IgD-negative memory B cell (primary cell): ENCODE data around the gene KCNMA1. TPM values are rescaled to one million over a fixed set of nuclear protein-coding genes. Genes with fewer than 3 reads are reported as not detected.

Source experiments
- H3K27ac Mint-ChIP-seq, 3 donors: one replicate each; pipeline ENCODE4 v1.8.0; 2020 to 2022; ENCODE audit warnings: mild to moderate bottlenecking in 3 of 3, mixed read lengths in 3 of 3, moderate library complexity in 1 of 3
- H3K27me3 Mint-ChIP-seq: one replicate; pipeline ENCODE4 v1.8.0; 2021; ENCODE audit warnings: mixed read lengths
- H3K36me3 Mint-ChIP-seq: one replicate; pipeline ENCODE4 v1.8.0; 2020; ENCODE audit warnings: mild to moderate bottlenecking, mixed read lengths
- H3K4me1 Mint-ChIP-seq, 3 donors: one replicate each; pipeline ENCODE4 v1.8.0; 2020 to 2022; ENCODE audit warnings: mixed read lengths in 3 of 3, mild to moderate bottlenecking in 1 of 3
- H3K4me3 Mint-ChIP-seq, 4 donors: one replicate each; pipeline ENCODE4 v1.8.0; 2020 to 2022; ENCODE audit warnings: mild to moderate bottlenecking in 4 of 4, mixed read lengths in 4 of 4, moderate library complexity in 3 of 4
- H3K9me3 Mint-ChIP-seq, 3 donors: one replicate each; pipeline ENCODE4 v1.8.0; 2020 to 2021; ENCODE audit warnings: mixed read lengths in 3 of 3, mild to moderate bottlenecking in 1 of 3
- polyA plus RNA-seq: library from polyadenylated mRNA; unstranded; fragments of 300-500 nt; fragmentation: Illumina TruSeq; gene quantifications from one replicate; pipeline ENCODE4 v1.2.3, GENCODE V29; 2021

The KCNMA1 gene
- polyA plus RNA-seq, 1 donor from 2014 or later: 5.5 TPM

DNA sequence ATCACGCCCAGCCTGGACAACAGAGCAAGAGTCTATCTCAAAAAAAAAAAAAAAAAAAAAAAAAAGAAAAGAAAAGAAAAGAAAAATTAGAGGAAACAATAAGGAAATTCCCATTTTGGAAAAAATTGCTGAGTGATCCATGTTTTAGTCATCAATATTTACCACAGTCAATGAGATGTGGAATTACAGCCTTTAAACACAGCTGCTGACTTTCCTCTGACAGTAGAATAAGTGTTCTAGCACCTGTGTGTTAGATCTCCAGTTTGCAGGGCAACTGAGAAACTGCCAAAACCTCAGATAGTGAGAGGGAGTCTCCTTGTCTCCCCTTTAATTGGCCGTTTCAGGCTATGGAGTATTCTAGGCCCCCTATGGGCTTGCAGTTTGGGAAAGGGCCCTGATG is 520.1 kb downstream of the KCNMA1 start:
- H3K9me3 Mint-ChIP-seq: no peaks in the 10 kb centered on the region
- no peak overlapping the region for H3K27ac Mint-ChIP-seq
- no peaks in the 10 kb centered on the region for H3K27me3 Mint-ChIP-seq
- no peaks in the 10 kb centered on the region for H3K36me3 Mint-ChIP-seq
- H3K4me3 Mint-ChIP-seq: no peak overlapping the region
- no peaks in the 10 kb centered on the region for H3K4me1 Mint-ChIP-seq

DNA sequence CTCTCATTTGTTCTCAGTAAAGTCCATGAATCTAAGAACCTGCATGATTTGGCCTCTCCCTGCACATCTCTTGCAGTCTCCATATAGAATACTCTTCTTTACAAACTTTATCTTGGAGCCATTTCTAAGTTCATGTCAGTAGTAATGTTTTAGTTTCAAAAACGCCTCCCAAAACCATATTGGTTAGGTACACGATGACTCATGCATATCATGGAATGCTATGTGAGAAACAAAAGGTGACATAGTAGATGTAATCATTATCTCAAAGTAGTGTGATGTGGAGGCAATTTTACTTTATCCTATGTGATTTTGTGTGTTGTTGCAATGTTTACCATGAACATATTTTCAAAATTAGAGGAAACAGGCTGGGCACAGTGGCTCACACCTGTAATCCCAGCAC is 520.7 kb downstream of the KCNMA1 start:
- Mint-ChIP-seq H3K27me3 (no peaks in the 10 kb centered on the region), H3K4me1 (no peaks in the 10 kb centered on the region), H3K27ac (no peak overlapping the region), H3K36me3 (no peaks in the 10 kb centered on the region), H3K4me3 (no peak overlapping the region), H3K9me3 (no peaks in the 10 kb centered on the region)

DNA sequence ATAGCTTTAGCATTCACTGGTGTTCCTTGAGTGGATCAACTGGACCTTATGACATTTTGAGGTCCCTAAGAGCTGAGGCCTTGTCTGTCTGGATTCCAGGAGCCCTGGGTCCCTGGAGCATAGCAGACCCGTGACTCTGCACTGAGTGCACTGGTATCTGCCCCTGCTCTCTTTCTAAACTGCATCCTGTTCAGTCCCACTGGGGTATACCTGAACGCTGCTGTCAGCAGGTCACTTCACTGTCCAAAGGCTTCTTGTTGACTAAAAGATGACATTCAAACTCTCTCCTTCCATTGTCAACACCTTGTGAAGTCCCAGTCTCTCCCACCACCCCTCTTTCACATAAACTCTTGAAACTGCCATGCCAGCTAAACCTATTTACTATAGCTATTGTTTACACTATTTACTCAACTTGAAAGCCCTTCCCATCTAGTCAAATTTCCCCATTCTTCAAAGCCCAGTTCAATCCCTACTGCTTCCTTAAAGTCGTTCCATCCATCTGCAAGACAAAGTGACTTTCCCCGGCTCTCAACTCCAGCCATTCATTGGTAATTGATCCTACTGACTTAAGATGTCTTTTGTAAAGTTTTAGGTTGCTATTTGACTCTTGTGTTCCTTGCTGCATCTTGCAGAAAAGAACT is 523.3 kb downstream of the KCNMA1 start:
- H3K4me3 Mint-ChIP-seq: no peak overlapping the region
- no peaks in the 10 kb centered on the region for H3K36me3 Mint-ChIP-seq
- H3K27ac Mint-ChIP-seq: no peak overlapping the region
- no peaks in the 10 kb centered on the region for H3K4me1 Mint-ChIP-seq
- no peaks in the 10 kb centered on the region for H3K27me3 Mint-ChIP-seq
- no peaks in the 10 kb centered on the region for H3K9me3 Mint-ChIP-seq

DNA sequence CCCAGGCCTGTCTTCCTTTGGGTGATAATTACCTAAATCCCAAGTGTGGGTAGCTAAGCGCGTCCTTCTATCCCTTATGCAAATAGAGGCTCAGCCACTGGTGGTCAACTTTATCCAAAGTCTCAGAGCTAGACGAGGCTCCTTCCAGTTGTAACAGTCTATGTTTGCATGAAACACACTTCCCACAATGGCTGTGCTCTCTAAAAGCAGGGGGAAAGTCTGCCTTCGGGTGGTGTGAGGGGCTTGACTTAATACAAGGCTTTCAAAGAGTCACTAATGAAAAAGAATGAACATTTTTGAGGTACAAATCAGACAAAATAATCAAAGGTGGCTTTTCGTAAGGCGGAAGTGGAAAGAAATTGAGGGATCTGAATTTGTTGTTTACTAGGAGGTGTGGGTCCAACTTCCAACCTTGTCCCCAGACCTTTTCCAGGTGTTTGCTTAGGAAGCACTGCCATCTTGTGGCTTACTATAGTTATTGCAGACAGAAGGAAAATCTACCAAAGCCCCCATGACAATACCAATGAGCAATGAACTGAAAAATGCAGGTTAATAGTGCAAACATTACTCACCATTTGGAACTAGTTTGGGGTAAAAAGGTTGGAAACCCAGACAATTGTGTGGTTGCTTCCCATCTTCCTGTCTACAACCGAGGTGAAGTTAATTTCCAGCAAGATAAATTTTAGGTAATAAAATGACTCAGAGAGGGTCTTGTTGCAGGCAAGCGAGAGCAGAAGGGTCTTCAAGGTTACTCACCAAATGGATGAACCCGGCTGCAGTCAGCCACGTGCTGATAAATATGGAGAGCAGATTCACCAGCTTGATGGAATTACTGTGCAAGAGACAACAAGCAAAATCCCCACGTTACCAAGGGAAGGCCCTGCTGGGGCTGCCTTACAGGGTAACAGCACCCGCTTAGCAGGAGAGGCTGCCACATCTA is 525.7 kb downstream of the KCNMA1 start:
- Mint-ChIP-seq H3K27ac (no peak overlapping the region), H3K27me3 (no peaks in the 10 kb centered on the region), H3K36me3 (no peaks in the 10 kb centered on the region), H3K4me1 (no peaks in the 10 kb centered on the region), H3K9me3 (no peaks in the 10 kb centered on the region), H3K4me3 (no peak overlapping the region)

DNA sequence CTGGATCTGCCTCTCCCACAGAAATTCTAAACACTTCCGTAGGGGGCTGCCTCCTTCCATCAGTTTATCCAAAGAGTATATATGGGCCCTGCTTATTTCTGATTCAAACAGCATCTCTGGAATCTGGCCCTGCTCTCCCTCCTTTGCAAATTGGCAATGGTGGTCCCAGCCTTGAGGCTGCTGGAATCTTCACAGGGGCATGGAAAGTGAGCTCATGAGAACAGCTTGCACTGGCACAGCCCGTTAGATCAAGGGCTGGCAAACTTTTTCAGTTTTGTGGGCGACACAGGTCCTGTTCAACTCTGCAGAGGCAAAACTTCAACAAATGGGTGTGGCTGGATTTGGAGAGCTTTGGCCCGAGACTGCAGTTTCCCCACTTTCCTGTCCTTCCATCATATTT is 526.9 kb downstream of the KCNMA1 start:
- peak overlapping the region in 1 of 4 donors; percentile 45 for H3K4me3 Mint-ChIP-seq
- no peaks in the 10 kb centered on the region for H3K27me3 Mint-ChIP-seq
- H3K27ac Mint-ChIP-seq: no peak overlapping the region
- no peaks in the 10 kb centered on the region for H3K9me3 Mint-ChIP-seq
- no peaks in the 10 kb centered on the region for H3K4me1 Mint-ChIP-seq
- no peaks in the 10 kb centered on the region for H3K36me3 Mint-ChIP-seq

DNA sequence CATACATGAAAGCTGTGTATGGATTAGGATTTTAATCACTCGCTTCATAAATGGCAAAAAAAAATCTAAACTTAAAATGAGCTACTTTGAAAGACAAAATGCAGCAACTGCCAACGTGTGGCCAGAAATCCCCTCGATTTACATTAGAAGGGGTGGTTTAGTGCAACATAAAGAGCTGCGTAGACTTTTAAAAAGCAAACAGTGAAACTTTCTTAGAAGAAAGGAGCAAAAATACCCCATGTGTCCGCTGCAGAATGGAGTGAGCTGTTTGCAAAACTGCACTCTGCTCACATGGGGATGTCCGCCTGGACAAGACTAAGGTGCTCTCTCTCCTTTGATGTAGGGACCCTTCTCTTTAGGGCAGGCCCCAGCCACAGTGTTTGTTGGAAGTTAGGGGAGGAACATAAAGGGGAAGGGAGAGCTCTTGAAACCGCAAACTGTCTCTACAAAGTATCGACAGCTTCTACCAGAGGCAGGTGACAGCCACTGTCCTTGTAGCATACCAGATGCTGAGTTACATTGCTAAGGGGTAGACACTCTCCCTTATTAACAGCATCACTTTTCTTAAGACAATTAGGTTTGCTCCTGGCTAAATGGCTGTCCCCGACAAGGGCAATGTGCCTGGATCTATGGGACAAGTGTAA is 528.1 kb downstream of the KCNMA1 start:
- no peak overlapping the region for H3K27ac Mint-ChIP-seq
- H3K36me3 Mint-ChIP-seq: no peaks in the 10 kb centered on the region
- H3K9me3 Mint-ChIP-seq: no peaks in the 10 kb centered on the region
- H3K4me1 Mint-ChIP-seq: no peaks in the 10 kb centered on the region
- no peak overlapping the region for H3K4me3 Mint-ChIP-seq
- H3K27me3 Mint-ChIP-seq: no peaks in the 10 kb centered on the region

DNA sequence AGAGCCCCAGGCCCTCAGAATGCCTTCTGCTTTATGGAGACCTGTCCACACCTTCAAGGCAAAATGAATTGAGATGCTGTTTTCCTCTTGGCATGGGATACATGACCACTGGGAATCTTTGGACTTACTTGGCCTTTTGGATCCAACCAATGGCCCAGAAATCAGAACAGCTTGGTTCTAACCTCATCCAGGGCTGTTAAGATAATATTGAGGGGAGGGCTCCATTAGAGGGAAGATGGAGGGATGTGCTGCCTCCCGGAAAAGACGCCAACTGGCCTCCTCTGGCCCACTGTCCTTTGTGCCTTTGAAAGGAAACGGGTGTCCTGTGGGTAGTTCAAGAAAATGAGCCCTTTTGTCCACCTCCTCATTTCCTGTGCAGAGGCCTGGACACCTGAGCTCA is 530.9 kb downstream of the KCNMA1 start:
- H3K4me1 Mint-ChIP-seq: no peaks in the 10 kb centered on the region
- H3K27ac Mint-ChIP-seq: no peak overlapping the region
- H3K9me3 Mint-ChIP-seq: no peaks in the 10 kb centered on the region
- H3K36me3 Mint-ChIP-seq: no peaks in the 10 kb centered on the region
- no peak overlapping the region for H3K4me3 Mint-ChIP-seq
- H3K27me3 Mint-ChIP-seq: no peaks in the 10 kb centered on the region

DNA sequence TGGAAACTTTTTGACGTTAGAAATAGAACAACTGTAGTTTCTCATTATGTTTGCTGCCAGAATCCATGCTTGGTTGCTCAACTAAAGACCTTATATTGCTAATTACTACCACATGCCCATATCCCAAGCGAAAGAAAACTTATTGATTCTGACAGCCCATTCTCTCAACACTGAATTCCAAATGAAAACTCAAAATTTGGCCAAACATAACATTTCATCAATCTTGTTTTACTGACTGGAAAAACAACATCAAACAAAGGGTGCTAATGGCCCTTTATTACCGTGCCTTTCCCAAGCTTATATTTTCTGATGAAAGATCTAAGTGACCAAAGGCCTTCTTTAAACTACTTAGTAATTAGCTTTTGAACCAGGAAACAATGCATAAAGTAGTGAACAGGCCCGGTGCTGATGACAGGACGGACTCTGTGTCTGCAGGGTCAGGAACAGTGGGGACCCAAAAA is 531.8 kb downstream of the KCNMA1 start:
- Mint-ChIP-seq H3K36me3 (no peaks in the 10 kb centered on the region), H3K4me1 (no peaks in the 10 kb centered on the region), H3K9me3 (no peaks in the 10 kb centered on the region), H3K27me3 (no peaks in the 10 kb centered on the region), H3K4me3 (no peak overlapping the region), H3K27ac (no peak overlapping the region)

DNA sequence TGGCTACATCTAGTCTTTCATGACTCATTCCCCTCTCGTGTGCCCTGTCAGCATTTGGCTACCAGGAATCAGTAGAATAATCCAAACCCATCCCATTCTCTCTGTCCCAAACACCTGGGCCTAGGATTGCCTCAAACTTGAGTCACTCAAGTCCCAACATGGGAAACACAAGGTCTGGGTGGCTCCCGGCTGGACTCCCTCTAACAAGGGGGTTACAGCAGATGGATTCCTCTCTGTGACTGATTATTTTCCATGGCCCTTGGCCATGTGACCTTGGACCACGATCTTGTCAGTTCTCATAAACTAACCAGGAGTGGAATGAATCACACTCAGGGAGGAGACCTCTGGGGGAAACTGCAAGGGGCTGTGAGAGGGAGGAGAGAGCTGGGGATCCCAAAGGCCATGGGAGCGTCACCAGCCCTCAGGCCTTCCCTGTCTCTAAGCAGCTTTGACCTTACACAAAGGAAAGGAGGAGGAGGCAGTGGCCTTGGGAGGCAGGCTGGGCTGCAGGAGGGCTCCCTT is 533.1 kb downstream of the KCNMA1 start:
- Mint-ChIP-seq H3K4me3 (no peak overlapping the region), H3K9me3 (no peaks in the 10 kb centered on the region), H3K36me3 (no peaks in the 10 kb centered on the region), H3K27me3 (no peaks in the 10 kb centered on the region), H3K27ac (no peak overlapping the region), H3K4me1 (no peaks in the 10 kb centered on the region)

DNA sequence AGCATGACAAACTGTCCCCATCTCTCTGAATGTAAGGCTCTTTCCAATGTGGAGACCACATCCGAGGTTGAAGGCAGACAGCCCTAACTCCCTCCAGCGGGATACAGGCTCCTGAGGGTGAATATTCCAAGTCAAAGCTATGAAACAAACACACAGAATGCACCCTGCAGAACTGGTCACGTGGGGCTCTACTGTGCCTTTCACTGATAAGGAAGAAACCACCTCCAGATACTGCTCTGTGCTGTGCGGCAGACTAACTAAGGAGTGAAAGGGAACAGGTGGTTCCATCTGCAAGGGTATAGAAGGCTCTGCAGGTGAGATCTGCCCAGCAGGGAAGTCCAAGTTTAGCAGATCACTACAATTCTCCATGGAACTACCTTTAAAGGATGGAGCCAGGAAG is 534.4 kb downstream of the KCNMA1 start:
- Mint-ChIP-seq H3K36me3 (no peaks in the 10 kb centered on the region), H3K4me1 (no peaks in the 10 kb centered on the region), H3K9me3 (no peaks in the 10 kb centered on the region), H3K27me3 (peaks cover 1% of the 10 kb centered on the region), H3K4me3 (no peak overlapping the region), H3K27ac (no peak overlapping the region)

DNA sequence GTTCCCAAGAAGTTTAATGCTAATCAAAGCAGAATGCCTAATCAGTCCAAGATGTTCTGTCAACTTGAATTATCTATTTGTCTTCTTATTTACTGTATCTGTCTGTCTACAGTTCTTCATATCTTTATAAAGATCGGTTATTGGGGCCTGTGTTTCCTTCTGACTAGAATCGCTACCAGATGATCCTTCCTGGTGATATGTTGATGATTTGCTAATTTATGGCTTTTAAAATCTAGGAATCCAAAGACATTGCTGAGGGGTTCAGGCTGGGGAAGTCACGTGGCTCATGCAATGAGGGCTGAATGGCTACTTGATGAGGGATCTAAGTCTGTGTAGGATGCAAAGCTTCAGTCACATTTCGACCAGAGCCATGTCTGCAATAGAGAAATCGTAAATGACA is 536.3 kb downstream of the KCNMA1 start:
- Mint-ChIP-seq H3K36me3 (no peaks in the 10 kb centered on the region), H3K4me3 (no peak overlapping the region), H3K4me1 (no peaks in the 10 kb centered on the region), H3K27me3 (peaks cover 1% of the 10 kb centered on the region), H3K9me3 (no peaks in the 10 kb centered on the region), H3K27ac (no peak overlapping the region)

DNA sequence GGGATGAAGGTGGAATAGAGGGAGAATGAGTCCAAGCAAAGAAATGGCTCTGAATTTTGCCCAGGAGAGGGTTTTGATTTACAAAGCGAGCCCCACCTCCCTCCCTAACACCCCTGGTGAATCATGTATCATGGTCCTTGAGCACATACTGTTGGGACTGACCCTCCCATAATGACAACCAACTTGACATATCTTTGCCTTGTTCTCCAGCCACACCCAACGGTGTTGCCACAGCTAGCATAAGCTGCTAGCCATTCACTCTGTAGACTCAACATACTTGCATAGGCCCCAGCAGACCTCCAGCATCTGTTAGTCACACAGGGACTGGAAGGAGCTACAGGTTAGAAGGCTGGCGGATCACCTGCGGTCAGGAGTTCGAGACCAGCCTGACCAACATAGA is 538.5 kb downstream of the KCNMA1 start:
- Mint-ChIP-seq H3K27me3 (peaks cover 1% of the 10 kb centered on the region), H3K27ac (no peak overlapping the region), H3K36me3 (no peaks in the 10 kb centered on the region), H3K9me3 (peaks cover 0 to 1% (median 0%) of the 10 kb centered on the region in 3 donors), H3K4me1 (no peaks in the 10 kb centered on the region), H3K4me3 (no peak overlapping the region)

DNA sequence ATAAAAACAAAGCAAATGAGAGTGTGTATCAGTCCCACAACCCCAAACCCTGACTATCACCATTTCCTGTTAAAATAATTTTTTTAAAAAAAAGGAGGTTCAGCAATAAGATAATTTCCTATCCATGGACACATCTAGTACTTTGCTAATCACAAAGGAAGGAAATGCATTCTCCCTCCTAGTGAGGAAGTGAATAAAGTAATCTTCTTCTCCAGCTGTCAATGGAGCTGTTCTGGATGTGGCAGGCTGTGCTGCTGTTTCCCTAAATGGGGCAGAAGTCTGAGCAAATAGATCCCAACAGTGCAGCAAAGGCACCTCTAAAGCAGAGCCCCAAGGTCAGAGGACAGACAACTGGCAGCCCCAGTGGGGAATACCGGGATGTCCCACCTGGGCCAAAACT is 540.0 kb downstream of the KCNMA1 start:
- H3K4me1 Mint-ChIP-seq: no peaks in the 10 kb centered on the region
- no peak overlapping the region for H3K4me3 Mint-ChIP-seq
- no peak overlapping the region for H3K27ac Mint-ChIP-seq
- H3K27me3 Mint-ChIP-seq: peaks cover 1% of the 10 kb centered on the region
- no peaks in the 10 kb centered on the region for H3K36me3 Mint-ChIP-seq
- H3K9me3 Mint-ChIP-seq: peaks cover 0 to 1% (median 0%) of the 10 kb centered on the region in 3 donors

DNA sequence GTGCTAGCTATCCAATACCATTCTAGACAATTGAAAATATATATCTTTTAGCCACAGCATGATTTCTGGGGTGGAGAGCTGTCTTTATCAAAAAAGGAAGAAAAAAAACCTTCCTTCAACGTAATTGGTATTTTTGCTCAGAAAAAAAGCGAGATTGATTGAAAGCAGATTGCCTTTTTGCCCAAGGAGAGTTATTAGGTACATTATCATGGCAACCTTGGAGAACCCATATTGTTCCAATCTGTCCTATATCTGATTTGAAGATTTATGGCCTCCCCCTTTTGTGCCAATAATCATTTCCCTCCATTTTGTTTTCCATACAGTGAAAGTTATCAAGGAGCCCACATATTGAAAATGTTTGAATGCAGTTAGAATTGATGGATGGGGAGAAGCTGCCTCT is 544.5 kb downstream of the KCNMA1 start:
- no peaks in the 10 kb centered on the region for H3K4me1 Mint-ChIP-seq
- H3K27ac Mint-ChIP-seq: no peak overlapping the region
- no peak overlapping the region for H3K4me3 Mint-ChIP-seq
- H3K9me3 Mint-ChIP-seq: peaks cover 0 to 1% (median 0%) of the 10 kb centered on the region in 3 donors
- no peaks in the 10 kb centered on the region for H3K27me3 Mint-ChIP-seq
- no peaks in the 10 kb centered on the region for H3K36me3 Mint-ChIP-seq

DNA sequence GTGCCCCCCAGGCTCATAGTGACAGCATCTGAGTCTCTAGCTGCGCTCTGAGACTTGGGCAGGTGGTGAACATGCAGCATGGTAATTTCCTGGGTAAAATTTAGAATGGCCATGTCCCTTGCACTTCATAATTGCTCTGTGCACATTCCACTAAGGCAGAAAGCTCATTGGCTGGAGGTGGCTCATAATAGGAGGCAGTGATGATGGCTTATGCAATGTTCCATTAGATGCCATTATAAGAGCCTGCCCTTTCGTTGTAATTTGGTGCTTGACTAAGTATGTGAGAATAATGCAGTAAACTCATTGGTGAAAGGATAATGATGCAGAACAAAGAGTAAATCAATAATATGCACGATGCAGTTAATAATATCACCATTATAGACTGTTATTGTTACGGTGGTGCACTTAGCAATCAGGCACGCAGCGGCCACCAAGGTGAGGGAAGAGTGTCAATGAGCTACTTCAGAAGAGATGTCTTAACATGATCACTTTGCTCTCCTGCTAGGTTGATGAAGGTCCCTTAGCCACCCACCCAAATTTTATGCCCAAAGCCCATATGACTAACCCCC is 545.9 kb downstream of the KCNMA1 start:
- Mint-ChIP-seq H3K27ac (peak overlapping the region in 1 of 3 donors; percentile 47), H3K9me3 (peaks cover 0 to 1% (median 0%) of the 10 kb centered on the region in 3 donors), H3K36me3 (no peaks in the 10 kb centered on the region), H3K4me3 (no peak overlapping the region), H3K27me3 (no peaks in the 10 kb centered on the region), H3K4me1 (no peaks in the 10 kb centered on the region)
